Measurements from ENCODE around the gene SMAD7. TPM values are rescaled to one million over a fixed set of nuclear protein-coding genes. Genes with fewer than 3 reads are reported as not detected.

SMAD7 gene
- total RNA-seq, 2 donors from 2014 or later: 161 to 181 TPM

GRCh38 chr18:48932822-48933510 lies 17.8 kb downstream of the SMAD7 start:
- DNase-seq: no peak
- H3K27ac Mint-ChIP-seq: peak overlapping the region; percentile 98
- H3K4me1 Mint-ChIP-seq: peaks cover 83% of the 10 kb centered on the region
- no peaks in the 10 kb centered on the region for H3K9me3 ChIP-seq (ENCODE audit: control insufficient read depth, low read length, poor library complexity, severe bottlenecking)
- peak overlapping the region; percentile 84 for H3K4me3 Mint-ChIP-seq
- H3K27me3 Mint-ChIP-seq: no peaks in the 10 kb centered on the region
- no peak for ATAC-seq
- H3K36me3 Mint-ChIP-seq (ENCODE audit: low read depth): peaks cover 4% of the 10 kb centered on the region

GRCh38 chr18:48932462-48932818 lies 18.3 kb downstream of the SMAD7 start:
- peak overlapping the region; percentile 84 for H3K4me3 Mint-ChIP-seq
- DNase-seq (no peak), ATAC-seq (peak; percentile 6)
- peaks cover 4% of the 10 kb centered on the region for H3K36me3 Mint-ChIP-seq (ENCODE audit: low read depth)
- H3K27ac Mint-ChIP-seq: peak overlapping the region; percentile 98
- H3K9me3 ChIP-seq (ENCODE audit: control insufficient read depth, low read length, poor library complexity, severe bottlenecking): no peaks in the 10 kb centered on the region
- peaks cover 82% of the 10 kb centered on the region for H3K4me1 Mint-ChIP-seq
- no peaks in the 10 kb centered on the region for H3K27me3 Mint-ChIP-seq

DNA sequence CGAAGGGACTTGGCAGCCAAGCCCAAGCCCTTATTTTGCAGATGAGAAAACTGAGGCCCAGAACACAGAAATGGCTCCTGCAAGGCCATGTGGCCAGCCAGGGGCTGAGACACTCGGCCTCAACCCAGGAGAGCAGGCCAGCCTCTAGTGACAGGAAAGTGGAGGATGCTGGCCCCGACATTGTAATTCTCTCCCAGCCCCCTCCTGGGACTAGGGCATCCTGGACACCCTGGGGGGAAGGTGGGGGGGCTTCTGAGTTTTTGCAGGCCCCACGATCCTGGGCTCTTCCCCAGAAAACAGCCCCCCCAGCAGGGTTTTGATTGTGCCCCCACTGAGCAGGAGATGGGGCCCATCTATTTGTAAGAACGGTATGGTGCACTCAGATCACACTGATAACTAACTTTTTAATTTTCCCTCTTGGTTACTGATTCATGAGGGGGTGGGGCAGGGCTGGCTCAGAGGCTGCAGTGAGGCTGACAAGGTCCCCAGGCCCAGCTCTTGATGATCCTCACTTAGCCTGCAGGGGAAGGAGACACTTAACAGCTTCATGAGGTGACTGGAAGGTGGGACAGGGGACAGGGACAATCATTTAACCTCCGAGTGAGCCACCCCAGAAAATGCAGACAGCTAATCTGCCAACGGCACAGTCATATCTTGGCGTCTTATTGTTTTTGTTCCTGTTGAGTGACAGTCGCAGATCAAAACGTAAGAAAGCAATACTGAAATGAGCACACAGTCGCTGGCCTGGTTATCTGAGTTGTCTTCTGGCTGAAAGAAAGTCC lies 18.9 kb downstream of the SMAD7 start:
- Mint-ChIP-seq H3K4me1 (peaks cover 82% of the 10 kb centered on the region), H3K27ac (peak overlapping the region; percentile 98), H3K27me3 (no peaks in the 10 kb centered on the region), H3K36me3 (ENCODE audit: low read depth) (peaks cover 4% of the 10 kb centered on the region), H3K4me3 (peak overlapping the region; percentile 84)
- no peaks in the 10 kb centered on the region for H3K9me3 ChIP-seq (ENCODE audit: control insufficient read depth, low read length, poor library complexity, severe bottlenecking)
- peak; percentile 33 for ATAC-seq
- no peak for DNase-seq

GRCh38 chr18:48930926-48931325 lies 19.8 kb downstream of the SMAD7 start:
- H3K9me3 ChIP-seq (ENCODE audit: control insufficient read depth, low read length, poor library complexity, severe bottlenecking): no peaks in the 10 kb centered on the region
- Mint-ChIP-seq H3K27ac (peak overlapping the region; percentile 98), H3K36me3 (ENCODE audit: low read depth) (peaks cover under 1% of the 10 kb centered on the region), H3K27me3 (no peaks in the 10 kb centered on the region), H3K4me3 (no peak overlapping the region), H3K4me1 (peaks cover 84% of the 10 kb centered on the region)
- DNase-seq (no peak), ATAC-seq (no peak)

GRCh38 chr18:48929941-48930713 lies 20.6 kb downstream of the SMAD7 start:
- H3K27ac Mint-ChIP-seq: peak overlapping the region; percentile 98

DNA sequence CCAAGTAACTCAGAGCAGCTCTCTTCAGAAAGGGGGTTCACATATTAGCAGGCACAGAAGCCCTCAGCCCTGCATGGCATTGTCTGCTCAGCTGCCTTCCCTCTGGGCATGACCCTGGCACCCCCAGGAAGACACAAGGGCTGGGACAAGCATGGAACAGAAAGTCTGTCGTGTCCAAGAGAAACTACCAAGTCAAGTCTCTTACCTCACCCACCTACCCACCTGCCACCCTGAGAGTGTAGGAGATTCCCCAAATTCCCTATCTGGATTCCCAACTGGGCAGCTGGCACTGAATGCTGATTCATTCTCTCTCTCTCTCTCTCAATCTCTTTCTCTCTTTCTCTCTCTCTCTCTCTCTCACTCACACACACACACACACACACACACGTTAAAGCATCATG lies 21.6 kb downstream of the SMAD7 start:
- Mint-ChIP-seq H3K27me3 (no peaks in the 10 kb centered on the region), H3K27ac (peak overlapping the region; percentile 98), H3K4me3 (peak overlapping the region; percentile 86), H3K36me3 (ENCODE audit: low read depth) (no peaks in the 10 kb centered on the region), H3K4me1 (peaks cover 83% of the 10 kb centered on the region)
- DNase-seq (no peak), ATAC-seq (no peak)
- H3K9me3 ChIP-seq (ENCODE audit: control insufficient read depth, low read length, poor library complexity, severe bottlenecking): no peaks in the 10 kb centered on the region

More at GRCh38 chr18:48929941-48930713, 20.6 kb downstream of the SMAD7 start:
- Mint-ChIP-seq H3K4me3 (peak overlapping the region; percentile 86), H3K4me1 (peaks cover 82% of the 10 kb centered on the region), H3K36me3 (ENCODE audit: low read depth) (no peaks in the 10 kb centered on the region), H3K27me3 (no peaks in the 10 kb centered on the region)
- no peak for ATAC-seq
- DNase-seq: no peak
- no peaks in the 10 kb centered on the region for H3K9me3 ChIP-seq (ENCODE audit: control insufficient read depth, low read length, poor library complexity, severe bottlenecking)

DNA sequence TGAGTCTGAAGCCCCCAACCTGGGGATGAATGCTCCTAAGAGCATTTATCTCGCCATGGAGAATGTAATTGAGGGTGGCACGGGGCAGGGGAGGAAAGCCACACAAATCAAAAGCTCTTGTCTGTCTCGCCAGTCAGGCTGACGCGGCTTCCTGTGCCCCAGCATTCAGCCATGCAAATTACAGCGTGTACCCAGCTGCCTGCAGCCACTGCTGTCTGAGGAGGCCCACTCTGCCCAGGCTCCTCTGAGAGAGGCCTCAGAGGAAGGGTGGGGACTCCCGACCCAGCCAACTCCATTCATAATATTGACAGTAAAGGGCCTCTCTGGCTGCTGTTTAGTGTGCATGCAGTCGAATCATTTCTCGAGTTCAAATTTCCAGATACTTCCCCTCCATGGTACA lies 22.0 kb downstream of the SMAD7 start:
- H3K4me1 Mint-ChIP-seq: peaks cover 83% of the 10 kb centered on the region
- H3K27ac Mint-ChIP-seq: peak overlapping the region; percentile 98

GRCh38 chr18:48927286-48928080 lies 23.3 kb downstream of the SMAD7 start:
- H3K9me3 ChIP-seq (ENCODE audit: control insufficient read depth, low read length, poor library complexity, severe bottlenecking): no peaks in the 10 kb centered on the region
- peak overlapping the region; percentile 98 for H3K27ac Mint-ChIP-seq
- no peaks in the 10 kb centered on the region for H3K27me3 Mint-ChIP-seq
- ATAC-seq (no peak), DNase-seq (no peak)
- peaks cover 84% of the 10 kb centered on the region for H3K4me1 Mint-ChIP-seq
- peaks cover 4% of the 10 kb centered on the region for H3K36me3 Mint-ChIP-seq (ENCODE audit: low read depth)
- peak overlapping the region; percentile 58 for H3K4me3 Mint-ChIP-seq

More for the DNA sequence above, 22.0 kb downstream of the SMAD7 start:
- H3K27me3 Mint-ChIP-seq: no peaks in the 10 kb centered on the region
- H3K36me3 Mint-ChIP-seq (ENCODE audit: low read depth): no peaks in the 10 kb centered on the region
- H3K4me3 Mint-ChIP-seq: peak overlapping the region; percentile 86
- DNase-seq (peak; percentile 51 to 74 (median 65)), ATAC-seq (peak; percentile 86)
- no peaks in the 10 kb centered on the region for H3K9me3 ChIP-seq (ENCODE audit: control insufficient read depth, low read length, poor library complexity, severe bottlenecking)

DNA sequence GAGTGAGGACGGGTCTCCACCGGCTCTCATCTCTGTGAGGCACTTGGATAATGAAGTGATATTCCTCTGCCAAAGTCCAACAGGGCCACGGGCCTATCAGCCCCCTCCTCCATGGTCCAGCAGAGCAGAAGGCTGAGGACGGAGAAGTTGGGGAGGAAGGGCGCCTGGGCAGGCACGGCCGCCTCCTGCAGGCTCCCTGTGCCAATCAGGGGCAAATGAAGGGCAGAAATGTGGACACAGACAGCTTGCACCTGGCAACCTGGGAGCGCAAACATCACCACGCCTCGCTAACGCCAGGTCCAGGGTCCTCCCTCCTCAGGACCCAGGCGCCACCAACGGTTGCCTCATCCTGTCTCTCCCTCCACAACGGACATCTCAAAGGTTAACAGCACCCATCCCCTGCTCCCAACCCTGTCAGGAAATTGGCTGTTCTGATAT lies 24.3 kb downstream of the SMAD7 start:
- no peak for DNase-seq
- H3K9me3 ChIP-seq (ENCODE audit: control insufficient read depth, low read length, poor library complexity, severe bottlenecking): no peaks in the 10 kb centered on the region

GRCh38 chr18:48925491-48925780 lies 25.3 kb downstream of the SMAD7 start:
- peak overlapping the region; percentile 84 for H3K4me3 Mint-ChIP-seq
- no peaks in the 10 kb centered on the region for H3K9me3 ChIP-seq (ENCODE audit: control insufficient read depth, low read length, poor library complexity, severe bottlenecking)
- DNase-seq (no peak), ATAC-seq (no peak)
- peak overlapping the region; percentile 98 for H3K27ac Mint-ChIP-seq
- H3K4me1 Mint-ChIP-seq: peaks cover 76% of the 10 kb centered on the region
- peaks cover 5% of the 10 kb centered on the region for H3K36me3 Mint-ChIP-seq (ENCODE audit: low read depth)
- H3K27me3 Mint-ChIP-seq: no peaks in the 10 kb centered on the region

More for the DNA sequence above, 24.3 kb downstream of the SMAD7 start:
- Mint-ChIP-seq H3K27ac (peak overlapping the region; percentile 98), H3K4me1 (peaks cover 82% of the 10 kb centered on the region), H3K36me3 (ENCODE audit: low read depth) (peaks cover 4% of the 10 kb centered on the region), H3K27me3 (no peaks in the 10 kb centered on the region), H3K4me3 (peak overlapping the region; percentile 58)
- ATAC-seq: no peak

- peak overlapping the region; percentile 84 for H3K4me3 Mint-ChIP-seq
- peak overlapping the region; percentile 98 for H3K27ac Mint-ChIP-seq
- peaks cover 76% of the 10 kb centered on the region for H3K4me1 Mint-ChIP-seq
- H3K27me3 Mint-ChIP-seq: no peaks in the 10 kb centered on the region
- ATAC-seq: no peak
- H3K9me3 ChIP-seq (ENCODE audit: control insufficient read depth, low read length, poor library complexity, severe bottlenecking): no peaks in the 10 kb centered on the region
- peaks cover 5% of the 10 kb centered on the region for H3K36me3 Mint-ChIP-seq (ENCODE audit: low read depth)
- DNase-seq: no peak
Observed at GRCh38 chr18:48924630-48925490, 25.9 kb downstream of the SMAD7 start.

Data from T-helper 17 cell (primary cell).